ENCODE results near the gene IL1RAPL1.
"Not testable (repeated sequence)": the region's sequence is repeated elsewhere in the genome, so short reads cannot be mapped to it uniquely, and the experiment has no call there.

IL1RAPL1 gene

GRCh38 chrX:28787206-28787605 lies 200.0 kb downstream of the IL1RAPL1 start:
- no peak for DNase-seq (ENCODE audit: low read depth in 2 of 2)

GRCh38 chrX:28800671-28801070 lies 213.4 kb downstream of the IL1RAPL1 start:
- DNase-seq (ENCODE audit: low read depth in 2 of 2): not testable (repeated sequence)

GRCh38 chrX:28802625-28803024 lies 215.4 kb downstream of the IL1RAPL1 start:
- DNase-seq (ENCODE audit: low read depth in 2 of 2): no peak

GRCh38 chrX:28835991-28836390 lies 248.7 kb downstream of the IL1RAPL1 start:
- no peak for DNase-seq (ENCODE audit: low read depth in 2 of 2)

- no peak for DNase-seq (ENCODE audit: low read depth in 2 of 2)
Measured at GRCh38 chrX:28843817-28844216, 256.6 kb downstream of the IL1RAPL1 start.

GRCh38 chrX:28847423-28847822 lies 260.2 kb downstream of the IL1RAPL1 start:
- no peak for DNase-seq (ENCODE audit: low read depth in 2 of 2)

- no peak for DNase-seq (ENCODE audit: low read depth in 2 of 2)
Measured at GRCh38 chrX:28848707-28849106, 261.5 kb downstream of the IL1RAPL1 start.

GRCh38 chrX:28850955-28851354 lies 263.7 kb downstream of the IL1RAPL1 start:
- DNase-seq (ENCODE audit: low read depth in 2 of 2): no peak

GRCh38 chrX:28851871-28852270 lies 264.6 kb downstream of the IL1RAPL1 start:
- DNase-seq (ENCODE audit: low read depth in 2 of 2): no peak

- no peak for DNase-seq (ENCODE audit: low read depth in 2 of 2)
Measured at GRCh38 chrX:28854637-28855036, 267.4 kb downstream of the IL1RAPL1 start.

- DNase-seq (ENCODE audit: low read depth in 2 of 2): no peak
Measured at GRCh38 chrX:28876408-28876807, 289.2 kb downstream of the IL1RAPL1 start.

GRCh38 chrX:28876901-28877300 lies 289.7 kb downstream of the IL1RAPL1 start:
- no peak for DNase-seq (ENCODE audit: low read depth in 2 of 2)

- no peak for DNase-seq (ENCODE audit: low read depth in 2 of 2)
Measured at GRCh38 chrX:28880136-28880535, 292.9 kb downstream of the IL1RAPL1 start.

GRCh38 chrX:28884823-28885222 lies 297.6 kb downstream of the IL1RAPL1 start:
- DNase-seq (ENCODE audit: low read depth in 2 of 2): no peak

GRCh38 chrX:28888416-28888815 lies 301.2 kb downstream of the IL1RAPL1 start:
- no peak for DNase-seq (ENCODE audit: low read depth in 2 of 2)

- DNase-seq (ENCODE audit: low read depth in 2 of 2): no peak
Measured at GRCh38 chrX:28889591-28890090, 302.4 kb downstream of the IL1RAPL1 start.

GRCh38 chrX:28901637-28902036 lies 314.4 kb downstream of the IL1RAPL1 start:
- DNase-seq (ENCODE audit: low read depth in 2 of 2): no peak

- DNase-seq (ENCODE audit: low read depth in 2 of 2): no peak
Measured at GRCh38 chrX:28910487-28910886, 323.2 kb downstream of the IL1RAPL1 start.

- no peak for DNase-seq (ENCODE audit: low read depth in 2 of 2)
Measured at GRCh38 chrX:28920153-28920943, 333.1 kb downstream of the IL1RAPL1 start.

- no peak for DNase-seq (ENCODE audit: low read depth in 2 of 2)
Measured at GRCh38 chrX:28922106-28922505, 334.9 kb downstream of the IL1RAPL1 start.

GRCh38 chrX:28946846-28947245 lies 359.6 kb downstream of the IL1RAPL1 start:
- DNase-seq (ENCODE audit: low read depth in 2 of 2): no peak

GRCh38 chrX:28960063-28960462 lies 372.8 kb downstream of the IL1RAPL1 start:
- no peak for DNase-seq (ENCODE audit: low read depth in 2 of 2)

GRCh38 chrX:28966331-28966730 lies 379.1 kb downstream of the IL1RAPL1 start:
- DNase-seq (ENCODE audit: low read depth in 2 of 2): no peak

- no peak for DNase-seq (ENCODE audit: low read depth in 2 of 2)
Measured at GRCh38 chrX:28969126-28969525, 381.9 kb downstream of the IL1RAPL1 start.
